ENCODE measurements around the gene LRRC27.
"Not testable (repeated sequence)": the region's sequence is repeated elsewhere in the genome, so short reads cannot be mapped to it uniquely, and the experiment has no call there.

The LRRC27 gene

DNA sequence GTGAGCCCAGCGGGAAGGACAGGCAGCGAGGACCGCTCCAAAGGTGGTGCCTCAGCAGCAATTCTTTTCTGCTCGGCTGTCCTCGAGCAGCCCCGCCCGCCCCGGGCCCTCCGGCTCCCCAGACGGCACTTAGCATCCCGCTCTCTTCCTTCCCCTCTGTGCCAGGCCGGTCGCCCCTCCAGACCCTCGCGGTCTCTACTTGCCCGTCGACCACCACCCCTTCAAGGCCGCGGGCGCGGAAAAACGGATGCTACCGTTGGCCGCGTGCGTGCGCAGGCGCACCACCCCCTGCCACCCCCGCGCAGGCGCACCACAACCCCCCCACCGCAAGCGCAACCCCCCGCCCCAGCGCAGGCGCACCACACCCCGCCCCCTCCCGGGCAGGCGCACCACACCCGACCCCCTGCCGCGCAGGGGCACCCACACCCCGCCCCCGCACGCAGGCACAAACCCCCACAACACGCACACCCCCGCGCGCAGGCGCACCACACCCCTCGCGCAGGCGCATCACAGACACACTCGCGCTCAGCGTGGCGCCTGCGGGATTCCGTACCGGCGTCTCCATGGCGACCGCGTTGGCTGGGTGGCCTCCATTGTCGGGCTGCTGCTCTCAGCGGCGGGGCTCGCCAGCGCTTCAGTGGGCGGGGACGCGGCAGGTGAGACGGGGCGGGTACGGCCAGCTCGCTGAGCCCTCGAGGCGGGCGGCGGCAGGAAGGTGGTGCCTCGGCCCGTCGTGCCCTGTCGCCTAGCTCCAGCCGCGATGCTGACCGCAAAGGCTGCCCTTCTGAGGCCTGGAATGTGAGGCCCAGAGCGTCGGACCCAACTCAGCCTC is at the start of gene LRRC27:
Gene LRRC27, plus strand, starts transcription at position 593 of the 832 bp plus-strand sequence. CDS start 1,332 bp downstream, outside the sequence.
- DNase-seq = peak; percentile 79

DNA sequence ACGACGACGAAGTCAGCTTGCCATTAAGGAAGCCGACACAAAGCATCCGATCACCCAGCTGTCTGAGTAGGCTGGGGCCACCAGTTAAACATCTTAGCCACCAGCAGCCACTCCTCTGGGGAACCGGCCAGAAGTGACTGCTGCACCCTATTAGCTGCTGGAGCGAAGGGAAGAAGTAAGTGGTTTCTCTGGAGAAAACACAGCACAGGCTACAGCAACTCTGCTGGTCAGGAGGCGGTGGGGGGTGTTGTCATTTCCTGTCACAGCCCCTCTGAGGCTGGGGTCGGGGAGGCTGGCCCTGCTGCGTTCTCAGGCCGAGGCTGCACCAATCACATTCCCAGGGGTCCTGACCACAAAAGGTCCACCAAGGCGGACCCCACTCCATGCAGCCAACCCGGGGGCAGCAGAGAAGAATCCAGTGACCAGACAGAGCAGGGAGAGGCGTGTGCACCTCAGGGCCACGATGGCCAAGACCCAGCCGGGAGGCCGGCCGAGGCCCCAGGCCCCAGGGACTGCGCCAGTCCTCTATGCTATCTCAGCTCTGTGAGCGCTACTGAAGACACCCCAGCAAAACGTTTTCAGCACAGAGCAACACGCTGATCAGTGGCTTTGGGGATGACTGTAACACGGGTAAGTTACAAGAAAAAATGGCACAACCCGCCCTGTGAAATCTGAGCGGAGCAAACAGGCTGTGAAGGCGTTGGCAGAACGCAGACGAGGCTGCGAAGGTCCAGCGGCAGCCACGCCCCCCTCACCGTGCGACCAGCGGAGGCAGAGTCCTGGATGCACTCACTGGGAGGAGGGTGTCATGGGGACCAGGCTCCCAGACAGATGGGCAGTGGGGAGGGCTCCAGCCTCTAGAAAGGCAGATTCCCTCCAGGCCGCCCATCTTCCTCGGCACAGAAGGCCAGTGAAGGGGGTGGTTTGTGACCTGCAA is 49.1 kb upstream of the LRRC27 start:
- DNase-seq = no peak

DNA sequence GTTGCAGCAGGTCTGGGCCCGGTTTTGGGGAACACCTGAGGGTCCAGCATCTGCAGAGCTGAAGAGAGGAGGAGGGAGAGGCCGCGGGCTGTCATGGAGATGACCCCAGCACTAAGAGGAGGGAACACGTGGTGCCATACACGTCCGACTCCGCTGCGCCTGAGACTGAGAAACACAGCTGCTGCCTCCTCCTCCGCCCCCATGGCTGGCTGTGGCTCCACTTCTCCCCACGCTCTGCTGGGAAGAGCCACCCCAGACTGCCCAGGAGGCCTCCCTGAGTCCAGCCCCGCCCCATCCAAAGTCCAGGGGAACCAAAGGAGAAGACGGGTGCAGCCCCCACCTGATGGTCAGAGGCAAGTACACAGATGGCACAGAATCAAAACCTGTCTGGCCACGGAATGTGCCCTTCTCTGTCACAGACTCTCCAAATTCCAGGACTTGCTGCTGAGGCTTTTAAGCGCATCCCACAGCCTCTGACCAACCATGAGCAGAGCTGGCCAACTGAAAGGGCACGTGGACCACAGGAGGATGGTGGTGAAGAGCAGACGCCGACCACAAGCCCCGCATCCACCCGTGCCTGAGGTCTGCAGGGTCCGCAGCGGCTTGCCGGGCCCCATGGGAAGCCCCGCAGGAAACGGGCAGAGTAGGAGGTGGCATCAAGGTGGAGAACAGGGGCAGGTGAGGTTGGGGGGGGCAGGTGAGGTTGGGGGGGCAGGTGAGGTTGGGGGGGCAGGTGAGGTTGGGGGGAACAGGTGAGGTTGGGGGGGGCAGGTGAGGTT is 48.2 kb upstream of the LRRC27 start:
- DNase-seq = no peak

DNA sequence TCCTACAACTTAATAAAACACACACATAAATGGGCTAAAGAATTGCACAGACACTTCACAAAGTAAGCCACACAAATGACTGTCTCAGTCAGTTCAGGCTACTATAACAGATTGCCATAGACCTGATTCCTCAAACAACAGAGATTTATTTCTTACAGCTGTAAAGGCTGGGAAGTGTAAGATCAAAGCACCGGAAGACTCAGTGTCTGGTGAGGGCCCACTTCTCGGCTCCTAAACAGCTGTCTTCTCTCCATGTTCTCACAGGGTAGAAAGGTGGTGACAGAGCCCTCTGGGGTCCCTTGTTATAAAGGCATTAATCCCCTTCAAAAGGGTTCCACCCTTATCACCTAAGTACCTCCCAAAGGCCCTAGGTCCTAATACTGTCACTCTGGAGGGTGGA is 42.6 kb upstream of the LRRC27 start:
- DNase-seq = no peak

DNA sequence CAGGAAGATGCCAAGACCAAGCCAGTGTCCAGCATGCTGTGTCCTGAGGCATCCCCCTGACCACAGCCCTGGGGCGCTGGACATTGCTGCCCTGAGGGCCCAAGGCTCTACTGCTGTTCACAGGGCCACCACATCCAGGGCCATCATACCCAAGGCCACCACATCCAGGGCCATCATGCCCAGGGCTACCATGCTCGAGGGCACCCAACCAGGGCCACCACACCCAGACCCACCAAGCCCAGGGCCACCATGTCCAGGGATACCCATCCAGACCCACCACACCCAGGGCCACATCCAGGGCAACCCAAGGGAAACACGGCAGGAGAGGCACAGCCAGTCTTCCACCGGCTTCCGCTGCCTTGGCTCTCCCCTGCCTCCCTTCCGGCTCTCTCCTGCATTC is 41.4 kb upstream of the LRRC27 start:
- DNase-seq = no peak

DNA sequence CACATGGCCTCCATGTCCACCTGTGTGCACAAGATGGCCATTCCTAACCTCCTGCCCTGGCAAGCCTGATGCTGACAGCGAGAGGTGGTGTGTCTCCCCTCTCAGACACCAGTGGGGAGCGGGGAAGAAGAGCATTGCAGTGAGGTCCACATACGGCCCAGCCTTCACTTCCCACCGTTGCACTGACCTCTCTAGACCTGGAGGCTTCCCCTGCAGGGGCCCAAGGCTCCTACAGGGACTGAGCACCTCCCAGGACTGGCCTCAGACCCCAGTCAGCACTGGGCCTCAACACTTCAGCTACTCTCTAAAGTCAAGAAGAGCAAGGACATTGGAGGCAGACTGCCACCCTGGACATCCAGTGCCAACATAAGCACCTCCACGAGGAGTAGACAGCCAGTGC is 40.2 kb upstream of the LRRC27 start:
- no peak for DNase-seq

DNA sequence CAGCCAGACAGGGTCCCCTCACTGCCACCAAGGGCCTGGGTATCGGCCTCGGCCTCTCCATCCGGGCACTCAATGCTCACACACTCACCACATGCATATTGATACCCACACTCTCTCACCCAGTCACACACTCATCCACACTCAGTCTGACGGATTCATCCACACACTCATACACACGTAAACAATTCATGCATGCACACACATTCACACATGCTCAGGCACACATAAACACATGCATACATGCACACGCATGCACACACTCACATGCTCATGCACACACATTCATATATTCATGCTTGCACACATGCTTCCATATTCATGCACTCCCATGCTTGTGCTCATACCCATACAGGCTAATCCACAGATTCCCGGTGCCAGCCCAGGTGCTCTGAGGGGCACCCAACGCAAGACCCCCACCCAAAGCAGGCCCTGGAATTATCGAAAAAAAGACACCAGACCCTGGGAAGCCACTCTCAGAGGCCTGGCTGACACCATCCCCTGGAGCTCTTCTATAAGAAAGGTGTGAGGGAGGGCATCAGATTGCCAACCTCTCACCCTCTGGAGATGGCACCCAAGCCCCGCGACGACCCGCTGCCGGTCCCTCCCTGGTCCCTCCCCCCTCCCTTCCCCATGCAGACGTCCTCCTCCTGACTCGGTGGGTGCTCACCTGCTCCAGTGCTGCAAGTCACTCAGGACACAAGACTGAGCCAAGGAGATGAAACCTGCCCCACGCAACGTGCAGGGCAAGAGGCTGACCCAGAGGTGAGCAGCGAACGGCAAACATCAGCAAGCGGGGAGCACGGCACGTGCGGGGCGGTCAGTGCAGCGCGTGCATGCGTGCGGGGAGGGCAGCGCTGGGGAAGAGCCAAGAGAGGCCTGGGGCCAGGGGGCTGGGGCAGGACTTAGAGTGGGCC is 39.4 kb upstream of the LRRC27 start:
- no peak for DNase-seq

DNA sequence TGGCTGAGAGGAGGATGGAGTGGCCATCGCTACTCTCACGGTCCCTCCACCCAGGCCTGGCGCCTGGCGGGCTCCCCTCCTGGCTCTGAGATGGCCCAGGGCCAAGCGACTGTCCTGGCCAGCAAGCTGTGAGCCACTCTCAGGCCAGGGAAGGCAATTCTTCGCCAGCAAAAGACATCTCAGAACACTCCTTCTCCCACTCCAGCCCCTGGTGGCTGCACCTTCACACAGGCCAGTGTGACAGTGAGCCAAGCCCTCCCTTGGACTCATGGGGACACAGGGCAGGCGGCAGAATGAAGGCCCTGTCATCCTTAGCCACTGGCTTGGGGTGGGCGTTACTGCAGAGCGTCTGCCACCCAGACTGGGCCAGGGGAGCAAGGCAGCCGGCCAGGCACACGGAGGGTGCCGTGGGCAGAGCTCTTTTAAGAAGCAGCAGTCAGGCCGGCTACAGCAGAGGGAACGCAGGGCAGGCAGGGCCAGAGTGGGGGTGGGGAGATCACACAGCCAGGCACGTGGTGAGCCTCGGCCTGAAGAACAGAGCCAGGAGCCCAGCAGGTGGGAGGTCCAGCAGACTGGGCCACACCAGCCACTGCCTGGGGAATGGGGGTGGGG is 38.7 kb upstream of the LRRC27 start:
- DNase-seq = no peak

DNA sequence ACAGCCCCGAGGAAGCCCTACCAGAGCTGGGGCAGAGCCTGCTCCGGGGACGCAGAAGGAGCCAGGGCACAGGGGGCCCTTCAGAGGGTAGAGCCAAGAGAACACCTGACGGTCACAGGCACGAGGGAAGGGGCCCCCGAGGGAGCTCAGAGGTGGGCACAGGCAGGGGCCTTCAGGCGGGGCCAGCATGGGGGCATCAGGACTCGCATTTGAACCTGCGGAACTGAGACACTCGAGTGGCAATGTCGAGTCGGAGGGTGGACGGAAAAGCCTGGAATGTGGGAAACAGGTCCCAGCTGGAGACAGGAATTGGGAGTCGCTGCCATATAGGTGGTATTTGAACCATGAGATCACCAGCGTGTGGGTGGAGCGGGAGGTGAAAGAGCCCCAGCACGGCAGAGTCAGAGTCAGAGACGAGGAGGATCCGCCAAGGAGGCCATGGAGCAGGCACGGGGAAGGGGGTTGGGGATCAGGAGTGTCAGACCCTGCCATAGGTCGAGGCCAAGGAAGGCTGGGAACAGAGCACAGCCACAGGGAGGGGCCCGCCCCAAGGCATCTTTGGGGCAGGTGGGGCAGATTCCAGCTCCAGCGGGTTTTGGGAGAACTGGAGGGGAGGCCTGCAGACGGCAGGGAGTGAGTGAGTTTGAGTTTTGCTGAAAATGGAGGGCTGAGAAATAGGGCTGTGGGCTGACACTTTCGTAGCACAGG is 38.0 kb upstream of the LRRC27 start:
- no peak for DNase-seq

DNA sequence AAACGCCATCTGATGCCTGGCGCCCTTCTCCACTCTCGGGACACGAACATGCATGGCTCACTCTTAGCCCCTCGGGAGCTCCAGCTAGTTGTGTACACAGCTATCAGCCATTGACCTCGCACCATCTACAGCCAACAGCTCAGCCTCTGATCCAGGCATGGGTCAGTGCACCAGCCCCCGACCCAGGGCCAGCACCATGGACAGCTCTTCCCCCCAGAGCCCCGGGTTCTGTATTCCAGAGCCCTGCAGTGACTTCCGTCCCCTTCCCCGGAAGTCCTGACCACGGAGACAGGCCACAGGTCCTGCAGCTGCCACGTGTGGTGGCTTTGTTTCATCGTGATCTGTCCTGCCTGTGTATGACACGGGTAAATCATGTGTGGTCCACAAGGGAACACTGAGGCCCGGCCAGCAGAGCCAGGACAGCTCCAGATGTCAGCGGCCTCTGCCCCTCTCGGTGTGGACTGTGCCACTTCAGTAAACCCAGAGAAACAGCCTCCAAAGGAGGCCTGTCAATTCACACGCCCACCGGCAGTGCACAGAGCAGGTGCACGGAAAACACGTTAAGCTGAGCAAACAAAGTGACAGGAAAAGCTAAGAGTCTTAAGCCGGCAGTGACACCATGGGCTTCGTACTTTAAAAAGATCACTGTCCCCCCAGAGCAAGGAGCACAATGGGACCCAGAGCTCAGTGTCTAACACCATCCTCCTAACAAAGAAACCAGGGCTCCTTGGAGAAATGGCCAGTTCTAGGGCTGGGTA is 37.3 kb upstream of the LRRC27 start:
- no peak for DNase-seq

DNA sequence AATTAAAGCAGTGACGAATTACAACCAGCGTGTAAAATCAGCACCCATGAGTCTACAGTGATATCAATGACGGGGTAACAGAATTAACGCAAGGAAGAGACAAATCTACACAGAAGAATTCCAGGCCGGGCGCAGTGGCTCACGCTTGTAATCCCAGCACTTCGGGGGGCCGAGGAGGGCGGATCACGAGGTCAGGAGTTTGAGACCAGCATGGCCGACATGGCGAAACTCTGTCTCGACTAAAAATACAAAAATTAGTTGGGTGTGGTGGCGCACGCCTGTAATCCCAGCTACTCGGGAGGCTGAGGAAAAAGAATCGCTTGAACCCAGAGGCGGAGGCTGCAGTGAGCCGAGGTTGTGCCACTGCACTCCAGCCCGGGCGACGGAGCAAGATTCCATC is 36.5 kb upstream of the LRRC27 start:
- not testable (repeated sequence) for DNase-seq

DNA sequence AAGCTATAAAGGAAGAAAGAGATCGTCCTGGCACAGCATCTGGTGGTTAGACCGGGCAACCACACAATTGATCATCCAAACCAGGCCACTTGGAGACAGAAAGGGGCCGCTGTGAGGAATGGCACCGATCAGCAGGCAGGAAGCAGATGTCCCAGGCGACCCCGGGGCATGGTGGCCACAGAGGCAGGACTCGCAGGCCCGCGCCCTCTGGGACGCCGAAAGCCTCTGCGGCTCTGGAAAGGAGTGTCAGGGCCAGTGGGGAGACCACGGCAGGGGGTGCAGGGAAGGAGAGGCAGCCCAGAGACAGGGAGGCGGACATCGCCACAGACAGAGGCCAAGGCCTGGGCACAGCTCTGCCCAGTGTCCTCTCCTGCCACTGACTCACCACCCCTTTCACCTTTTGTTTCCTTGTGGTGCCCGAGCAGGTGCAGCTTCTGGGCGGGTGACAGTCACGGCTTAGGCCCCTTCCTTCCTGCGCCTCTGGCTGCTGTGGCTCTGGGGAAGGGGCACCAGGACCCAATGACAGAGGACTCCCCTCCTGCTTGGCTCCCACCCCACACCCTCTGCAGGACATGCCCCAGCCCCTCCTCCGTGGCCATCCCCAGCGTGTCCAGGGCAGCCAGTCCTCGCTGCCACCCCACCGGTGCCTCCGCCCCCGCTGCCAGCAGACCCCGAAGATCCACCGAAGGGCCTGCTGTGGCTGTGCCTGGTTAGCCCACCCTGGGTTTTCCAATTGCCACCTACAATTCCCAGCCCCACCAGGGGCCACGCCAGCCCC is 35.1 kb upstream of the LRRC27 start:
- no peak for DNase-seq

DNA sequence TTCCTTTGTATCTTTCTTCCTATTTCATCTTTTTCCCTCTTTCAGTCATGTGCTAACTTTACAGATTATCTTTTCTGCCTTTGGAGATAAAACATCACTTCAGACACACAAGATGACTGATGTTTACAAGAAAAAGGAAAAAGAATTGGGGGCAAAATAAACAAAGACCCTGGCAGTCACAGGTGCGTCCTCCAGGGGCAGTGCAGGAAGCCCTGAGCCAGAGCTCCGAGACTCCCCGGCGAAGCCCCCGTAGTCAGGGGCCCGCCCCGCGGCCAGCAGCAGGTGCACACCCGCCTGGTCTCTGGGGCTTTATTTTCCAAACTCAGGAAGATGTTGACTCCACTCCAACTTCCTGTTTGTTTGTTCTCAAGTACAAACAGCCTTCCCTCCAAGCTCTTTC is 34.5 kb upstream of the LRRC27 start:
- DNase-seq = no peak

DNA sequence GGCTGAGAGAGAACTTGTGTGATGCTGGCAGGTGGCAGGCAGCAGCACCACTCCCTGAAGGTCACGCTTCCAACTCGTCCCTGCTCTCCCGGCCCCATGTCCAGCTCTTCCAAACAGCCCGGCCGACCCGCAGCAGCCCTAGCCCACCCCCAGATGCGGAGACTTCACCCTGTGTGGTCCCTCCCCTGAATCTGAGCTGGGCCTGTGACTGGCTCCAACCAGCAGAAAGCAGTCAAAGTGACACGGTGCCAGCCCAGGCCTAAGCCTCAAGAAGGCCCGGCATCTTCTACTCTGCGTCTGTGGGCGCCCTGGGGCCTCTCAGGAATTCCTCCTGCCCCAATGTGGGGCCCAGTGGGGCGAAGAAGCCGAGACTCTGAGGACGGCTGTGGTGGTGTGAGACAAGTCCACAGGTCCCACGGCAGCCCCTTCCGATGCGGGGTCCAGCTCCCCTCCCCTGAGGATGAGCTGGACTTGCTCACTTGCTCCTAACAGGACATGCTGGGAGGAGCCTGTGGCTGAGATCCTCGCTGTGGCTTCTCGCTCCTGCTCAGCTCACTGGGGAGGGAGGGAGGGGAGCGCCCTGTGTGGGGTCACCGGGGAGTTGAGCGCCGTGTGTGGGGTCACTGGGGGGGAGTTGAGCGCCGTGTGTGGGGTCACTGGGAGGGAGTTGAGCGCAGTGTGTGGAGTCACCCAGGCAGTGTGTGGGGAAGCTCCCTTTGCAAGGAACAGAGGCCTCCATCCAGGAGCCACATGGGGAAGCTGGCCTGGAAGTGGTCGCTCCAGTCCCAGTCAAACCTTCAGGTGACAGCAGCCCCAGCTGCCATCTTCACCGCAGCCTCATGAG is 33.7 kb upstream of the LRRC27 start:
- no peak for DNase-seq

DNA sequence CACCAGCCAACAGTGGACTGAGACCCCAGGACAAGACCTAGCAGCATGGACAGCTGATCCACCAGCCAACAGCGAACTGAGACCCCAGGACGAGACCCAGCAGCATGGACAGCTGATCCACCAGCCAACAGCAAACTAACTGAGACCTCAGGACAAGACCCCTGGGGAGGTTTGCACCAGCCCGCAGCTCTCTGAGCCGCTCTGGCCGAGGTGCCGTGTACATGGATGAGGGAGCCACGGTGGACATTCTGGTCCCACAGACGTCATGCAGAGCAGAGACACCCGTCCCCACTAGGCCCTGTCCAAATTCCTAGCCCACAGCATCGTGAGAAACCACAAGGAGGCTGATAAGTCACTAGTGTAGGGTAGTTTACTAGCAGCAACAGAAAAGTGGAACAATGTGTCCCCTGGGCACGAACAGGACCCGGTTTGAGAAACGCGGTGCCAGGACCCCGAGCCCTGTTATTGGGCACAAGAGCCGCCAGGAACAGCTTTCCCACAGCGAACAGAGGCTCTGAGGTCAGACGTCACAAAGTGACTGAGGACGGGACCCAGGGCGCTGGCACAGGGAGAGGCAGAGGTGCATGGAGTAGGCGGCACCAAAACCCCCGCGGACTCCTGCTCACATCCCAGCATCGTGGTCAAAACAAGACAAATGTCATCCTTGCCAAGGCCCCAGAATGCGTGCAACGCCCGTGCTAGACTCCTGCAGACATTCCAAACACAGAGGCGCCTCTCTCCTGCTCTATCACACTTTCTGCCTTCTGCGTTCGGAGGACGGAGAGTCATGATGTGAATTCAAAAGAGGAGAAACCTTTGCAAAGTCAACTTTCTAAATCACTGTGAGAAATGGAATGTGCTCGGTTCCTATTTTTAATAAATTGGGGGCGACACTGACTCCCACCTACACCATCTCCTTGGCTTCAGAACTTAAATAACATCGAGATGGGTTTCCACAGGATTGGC is 32.3 kb upstream of the LRRC27 start:
- DNase-seq = no peak

DNA sequence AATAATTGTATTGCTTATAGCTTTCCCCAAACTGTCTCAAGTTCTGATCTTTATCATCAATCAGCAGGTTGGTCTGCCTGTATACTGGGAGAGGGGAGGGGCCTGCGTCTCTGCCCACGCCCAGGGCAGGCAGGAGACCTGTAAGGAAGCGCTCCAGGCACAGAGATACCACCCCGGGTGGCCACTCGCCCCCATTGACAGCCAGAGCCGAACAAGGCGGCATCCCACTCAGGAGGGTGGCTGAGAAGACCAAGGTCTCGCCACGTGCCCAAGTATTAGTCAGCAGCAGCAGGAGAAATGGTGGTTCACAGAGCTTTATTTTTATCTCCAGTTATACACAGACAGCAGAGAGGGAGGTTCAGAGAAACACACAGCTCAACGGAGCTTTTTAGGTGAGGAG is 31.4 kb upstream of the LRRC27 start:
- no peak for DNase-seq

Data from NCI-H226 (cell line).